Measurements from ENCODE around the gene MACROH2A2.

DNA sequence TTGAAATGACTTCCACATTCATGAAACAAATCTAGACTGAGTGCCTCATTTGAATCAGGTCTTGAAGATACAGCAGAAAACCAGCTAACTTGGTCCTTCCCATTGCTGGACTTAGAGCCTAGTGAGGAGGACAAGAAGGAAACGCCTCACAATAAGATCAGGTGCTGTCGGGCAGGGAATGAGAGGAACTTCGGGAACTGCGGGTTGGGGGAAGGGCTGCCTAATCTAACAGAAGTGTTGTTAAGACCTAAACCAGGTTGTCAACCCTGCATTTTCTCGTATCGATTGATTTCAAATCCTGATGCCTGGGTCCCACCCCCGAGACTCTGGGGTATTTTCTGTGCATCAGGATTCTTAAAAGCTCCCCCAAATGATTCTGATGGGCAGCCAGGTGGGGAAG lies 26.3 kb downstream of the MACROH2A2 start:
- TF ChIP-seq CTCF (IDR thresholded peaks at IDR 0.05 in 8 of 11, conservative IDR thresholded peaks at IDR 0.05 in 3 of 11) (no peak), POLR2A (IDR thresholded peaks at IDR 0.05) (no peak)
